AG09309 (cell line): Measurements from ENCODE around the gene OR13J1.

Experiments
- DNase-seq: peaks from one replicate; pipeline ENCODE4 v3.0.0-alpha.2; 2010; ENCODE audit warnings: low read depth
- H3K4me3 ChIP-seq: 2 replicates; pipeline ENCODE4 v1.5.1; 2011; ENCODE audit warnings: mild to moderate bottlenecking, low read depth, low read length, moderate library complexity; ENCODE audit not compliant: control insufficient read depth
- CTCF ChIP-seq: IDR thresholded peaks from 2 replicates; pipeline ENCODE4 v1.5.1; 2011; ENCODE audit warnings: mild to moderate bottlenecking, low read depth, low read length, inconsistent platforms; ENCODE audit not compliant: insufficient read depth, control insufficient read depth; ENCODE audit errors: missing control alignments

Gene OR13J1

GRCh38 chr9:35852267-35852815 is 17.9 kb downstream of the OR13J1 start:
- no peak for DNase-seq
- TF ChIP-seq CTCF, result no peak
- H3K4me3 ChIP-seq, result no peak overlapping the region

GRCh38 chr9:35847792-35848572 is 22.2 kb downstream of the OR13J1 start:
- no peak for TF ChIP-seq CTCF
- peak; percentile 76 for DNase-seq
- no peak overlapping the region for H3K4me3 ChIP-seq

- no peak for TF ChIP-seq CTCF
- DNase-seq, result no peak
- H3K4me3 ChIP-seq, result no peak overlapping the region
Observed at GRCh38 chr9:35845824-35846771, 24.1 kb downstream of the OR13J1 start.

GRCh38 chr9:35844628-35845270 is 25.5 kb downstream of the OR13J1 start:
- DNase-seq, result peak; percentile 70
- no peak for TF ChIP-seq CTCF
- no peak overlapping the region for H3K4me3 ChIP-seq

- TF ChIP-seq CTCF, result no peak
- no peak for DNase-seq
- no peak overlapping the region for H3K4me3 ChIP-seq
Observed at GRCh38 chr9:35842795-35843194, 27.4 kb downstream of the OR13J1 start.
